ENCODE results near the gene FAM124A. TPM values are rescaled to one million over a fixed set of nuclear protein-coding genes. Genes with fewer than 3 reads are reported as not detected.

The FAM124A gene
- total and polyA plus RNA-seq, 2 donors (not counting 3 experiments of a cell fraction or from before 2014, with no cell fraction given), result 3.8 to 9.9 TPM

- no TSS peak for BruUV-seq (replicated peaks)
- POLR2A ChIA-PET, result interaction anchor here (0.7 kb wide), 1 partner anchor 1597 kb away, joined by 4 read pairs; no protein-coding TSS in a partner anchor
- FAIRE-seq, result no peak
Measured at GRCh38 chr13:51246025-51246417, 23.8 kb downstream of the FAM124A start.

GRCh38 chr13:51246418-51247277 lies 24.4 kb downstream of the FAM124A start:
- intact Hi-C loops (cut with micrococcal nuclease) (no loop called here), dilution Hi-C loops (cut with MboI; ENCODE audit: extremely low pct_ligation_motif_present, low sequenced_read_pairs) (no loop called here)
- no peaks in the 10 kb centered on the region for H3K9me1 ChIP-seq (replicated peaks; ENCODE audit: control insufficient read depth, extremely low read depth, insufficient read depth, low read length)
- ChIA-PET CTCF (interaction anchor here (0.6 to 1.8 kb wide), 9 partner anchors 8 to 160 kb away, joined by 3 to 9 read pairs (median 3); no protein-coding TSS in a partner anchor), POLR2A (interaction anchor here (0.7 kb wide), 1 partner anchor 1597 kb away, joined by 4 read pairs; no protein-coding TSS in a partner anchor)
- H4K20me1 ChIP-seq (replicated peaks; ENCODE audit: control insufficient read depth, extremely low read depth, insufficient read depth, low read length), result no peaks in the 10 kb centered on the region
- H3K36me3 ChIP-seq (ENCODE audit: control insufficient read depth in 2 of 2, extremely low read depth in 1 of 2, insufficient read depth in 2 of 2, low read length in 2 of 2), result peaks cover 0 to under 1% of the 10 kb centered on the region in 2 experiments
- no peak overlapping the region for H3K4me3 ChIP-seq (replicated peaks in 1 of 3; ENCODE audit: insufficient read depth in 1 of 3, low read depth in 1 of 3, low read length in 3 of 3)
- no peak overlapping the region for H2AFZ ChIP-seq (ENCODE audit: low read depth, low read length)
- H3K9me3 ChIP-seq (replicated peaks; ENCODE audit: control insufficient read depth, insufficient read depth, low read length), result no peaks in the 10 kb centered on the region
- no peak for FAIRE-seq
- TF ChIP-seq FOS (IDR thresholded peaks at IDR 0.05; ENCODE audit: borderline replicate concordance, insufficient read depth, low read length) (no peak), POLR2A (IDR thresholded peaks at IDR 0.05; ENCODE audit: low read depth, low read length) (no peak), CTCF (IDR thresholded peaks at IDR 0.05; ENCODE audit: extremely low read depth in 1 of 2, insufficient read depth in 1 of 2, low read depth in 1 of 2, low read length in 2 of 2) (no peak), POLR2AphosphoS5 (IDR thresholded peaks at IDR 0.05; ENCODE audit: insufficient read depth, low read depth, low read length) (no peak), MYC (IDR thresholded peaks at IDR 0.05; ENCODE audit: low read depth, low read length) (no peak), JUN (IDR thresholded peaks at IDR 0.05; ENCODE audit: borderline replicate concordance, insufficient read depth, insufficient read length, low read depth) (no peak), GATA2 (IDR thresholded peaks at IDR 0.05; ENCODE audit: insufficient read depth, insufficient read length, low read depth, low read length) (no peak), EZH2 (IDR thresholded peaks at IDR 0.05; ENCODE audit: borderline replicate concordance, low read depth, low read length, severe bottlenecking) (no peak), MAX (IDR thresholded peaks at IDR 0.05; ENCODE audit: insufficient read depth, insufficient read length) (no peak)
- BruUV-seq (replicated peaks), result no TSS peak
- no peak overlapping the region for H3K9ac ChIP-seq (replicated peaks; ENCODE audit: extremely low read depth, insufficient read depth, low read length)
- no peaks in the 10 kb centered on the region for H3K4me1 ChIP-seq (ENCODE audit: control insufficient read depth, extremely low read depth, insufficient read depth, low read length)
- no peak overlapping the region for H3K27ac ChIP-seq (ENCODE audit: insufficient read depth, low read depth, low read length)
- H3K27me3 ChIP-seq (ENCODE audit: control insufficient read depth in 2 of 2, insufficient read depth in 2 of 2, low read length in 2 of 2), result no peaks in the 10 kb centered on the region
- no peak for DNase-seq (ENCODE audit: low read depth, low spot score)
- H3K4me2 ChIP-seq (ENCODE audit: insufficient read depth, low read length), result no peak overlapping the region
- H3K79me2 ChIP-seq (ENCODE audit: control insufficient read depth, insufficient read depth, low read length), result no peaks in the 10 kb centered on the region

More at GRCh38 chr13:51246025-51246417, 23.8 kb downstream of the FAM124A start:
- Histone ChIP-seq H3K4me3 (replicated peaks in 1 of 3; ENCODE audit: insufficient read depth in 1 of 3, low read depth in 1 of 3, low read length in 3 of 3) (no peak overlapping the region), H3K36me3 (ENCODE audit: control insufficient read depth in 2 of 2, extremely low read depth in 1 of 2, insufficient read depth in 2 of 2, low read length in 2 of 2) (no peaks in the 10 kb centered on the region), H4K20me1 (replicated peaks; ENCODE audit: control insufficient read depth, extremely low read depth, insufficient read depth, low read length) (no peaks in the 10 kb centered on the region), H2AFZ (ENCODE audit: low read depth, low read length) (no peak overlapping the region), H3K79me2 (ENCODE audit: control insufficient read depth, insufficient read depth, low read length) (no peaks in the 10 kb centered on the region), H3K27ac (ENCODE audit: insufficient read depth, low read depth, low read length) (no peak overlapping the region), H3K9me1 (replicated peaks; ENCODE audit: control insufficient read depth, extremely low read depth, insufficient read depth, low read length) (no peaks in the 10 kb centered on the region), H3K4me1 (ENCODE audit: control insufficient read depth, extremely low read depth, insufficient read depth, low read length) (no peaks in the 10 kb centered on the region), H3K4me2 (ENCODE audit: insufficient read depth, low read length) (no peak overlapping the region), H3K27me3 (ENCODE audit: control insufficient read depth in 2 of 2, insufficient read depth in 2 of 2, low read length in 2 of 2) (no peaks in the 10 kb centered on the region), H3K9ac (replicated peaks; ENCODE audit: extremely low read depth, insufficient read depth, low read length) (no peak overlapping the region), H3K9me3 (replicated peaks; ENCODE audit: control insufficient read depth, insufficient read depth, low read length) (no peaks in the 10 kb centered on the region)
- no peak for DNase-seq (ENCODE audit: low read depth, low spot score)
- CTCF ChIA-PET, result interaction anchor here (1.5 to 1.8 kb wide), 2 partner anchors 9 to 121 kb away, joined by 3 to 9 read pairs; no protein-coding TSS in a partner anchor
- TF ChIP-seq GATA2 (IDR thresholded peaks at IDR 0.05; ENCODE audit: insufficient read depth, insufficient read length, low read depth, low read length) (no peak), POLR2A (IDR thresholded peaks at IDR 0.05; ENCODE audit: low read depth, low read length) (no peak), EZH2 (IDR thresholded peaks at IDR 0.05; ENCODE audit: borderline replicate concordance, low read depth, low read length, severe bottlenecking) (no peak), MAX (IDR thresholded peaks at IDR 0.05; ENCODE audit: insufficient read depth, insufficient read length) (no peak)
- dilution Hi-C loops (cut with MboI; ENCODE audit: extremely low pct_ligation_motif_present, low sequenced_read_pairs) (no loop called here), intact Hi-C loops (cut with micrococcal nuclease) (no loop called here)

All from endothelial cell of umbilical vein (primary cell).